Osteocyte (in vitro differentiated cells): Measurements from ENCODE around the gene EPM2AIP1. TPM values are rescaled to one million over a fixed set of nuclear protein-coding genes. Genes with fewer than 3 reads are reported as not detected.

ENCODE experiments used
- DNase-seq: peaks from one replicate; pipeline ENCODE4 v3.0.0; 2021; ENCODE audit warnings: mixed read lengths; ENCODE audit not compliant: unreplicated experiment; ENCODE audit errors: extremely low spot score
- H3K27ac Mint-ChIP-seq: one replicate; pipeline ENCODE4 v1.8.0; 2021; ENCODE audit warnings: mild to moderate bottlenecking, mixed read lengths; ENCODE audit not compliant: unreplicated experiment
- H3K27me3 Mint-ChIP-seq: one replicate; pipeline ENCODE4 v1.8.0; 2021; ENCODE audit warnings: mixed read lengths; ENCODE audit not compliant: unreplicated experiment
- H3K36me3 Mint-ChIP-seq: one replicate; pipeline ENCODE4 v1.8.0; 2021; ENCODE audit warnings: mixed read lengths; ENCODE audit not compliant: unreplicated experiment
- H3K4me1 Mint-ChIP-seq: one replicate; pipeline ENCODE4 v1.8.0; 2021; ENCODE audit warnings: mixed read lengths; ENCODE audit not compliant: unreplicated experiment
- H3K4me3 Mint-ChIP-seq: one replicate; pipeline ENCODE4 v1.8.0; 2021; ENCODE audit warnings: mild to moderate bottlenecking, moderate library complexity, mixed read lengths; ENCODE audit not compliant: unreplicated experiment
- H3K9me3 Mint-ChIP-seq: one replicate; pipeline ENCODE4 v1.8.0; 2021; ENCODE audit warnings: mixed read lengths; ENCODE audit not compliant: unreplicated experiment
- CTCF ChIP-seq: fragments of 200-600 bp; sonication (generic); IDR thresholded peaks from 2 replicates; pipeline ENCODE4 v1.5.0; 2021; ENCODE audit warnings: antibody characterized with exemption, mild to moderate bottlenecking, moderate library complexity
- total RNA-seq: library from RNA; stranded (reverse); gene quantifications from 2 replicates; pipeline ENCODE4 v1.2.1, GENCODE V29; 2021

Gene EPM2AIP1
- total RNA-seq, 1 donor from 2014 or later = 24.5 TPM

DNA sequence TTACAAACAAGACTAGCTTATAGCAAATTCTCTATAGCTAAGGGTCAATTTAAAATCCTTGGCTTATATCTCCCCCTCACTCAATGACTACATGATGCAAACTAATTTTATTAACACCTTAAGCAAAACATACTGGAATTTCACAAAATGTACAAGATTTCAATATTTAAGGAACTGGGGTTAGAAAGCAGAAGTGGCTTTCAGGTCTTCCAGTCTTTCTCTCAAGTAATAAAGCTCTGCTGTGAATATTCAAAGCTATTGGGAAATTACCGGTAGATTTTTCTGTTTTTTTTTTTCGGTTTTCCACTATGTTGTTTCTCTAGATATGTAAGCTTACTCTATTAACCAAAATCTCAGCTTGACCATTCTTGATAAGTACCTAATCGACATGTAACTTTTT lies 3.9 kb downstream of the EPM2AIP1 start:
- peaks cover 38% of the 10 kb centered on the region for H3K4me1 Mint-ChIP-seq
- peaks cover 44% of the 10 kb centered on the region for H3K36me3 Mint-ChIP-seq
- no peak overlapping the region for H3K4me3 Mint-ChIP-seq
- H3K9me3 Mint-ChIP-seq = no peaks in the 10 kb centered on the region
- no peak for DNase-seq
- no peak for TF ChIP-seq CTCF
- H3K27me3 Mint-ChIP-seq = no peaks in the 10 kb centered on the region
- H3K27ac Mint-ChIP-seq = no peak overlapping the region

DNA sequence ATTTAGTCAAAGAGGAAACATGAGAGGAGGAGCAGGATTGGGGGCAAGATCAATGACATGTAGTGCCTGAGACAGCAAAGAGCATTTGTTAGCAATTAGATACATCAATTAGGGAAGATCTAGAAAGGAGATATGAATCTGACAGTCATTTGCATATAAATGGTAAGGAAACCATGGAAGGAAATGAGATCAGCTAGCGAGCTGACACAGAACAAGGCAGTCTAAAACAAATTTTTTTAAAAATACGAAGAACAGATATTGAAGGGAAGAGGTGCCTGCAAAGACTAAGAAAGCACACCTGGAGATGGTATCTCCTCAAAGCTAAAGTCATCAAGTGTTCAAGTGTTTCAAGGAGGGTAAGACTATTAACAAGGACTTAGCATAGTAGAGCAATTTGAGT lies 4.6 kb downstream of the EPM2AIP1 start:
- H3K27me3 Mint-ChIP-seq = no peaks in the 10 kb centered on the region
- H3K4me3 Mint-ChIP-seq = no peak overlapping the region
- no peaks in the 10 kb centered on the region for H3K9me3 Mint-ChIP-seq
- no peak for DNase-seq
- H3K36me3 Mint-ChIP-seq = peaks cover 51% of the 10 kb centered on the region
- H3K27ac Mint-ChIP-seq = no peak overlapping the region
- peaks cover 38% of the 10 kb centered on the region for H3K4me1 Mint-ChIP-seq
- no peak for TF ChIP-seq CTCF

- TF ChIP-seq CTCF = no peak
- Mint-ChIP-seq H3K27ac (no peak overlapping the region), H3K36me3 (peaks cover 34% of the 10 kb centered on the region), H3K4me1 (no peaks in the 10 kb centered on the region), H3K4me3 (no peak overlapping the region), H3K27me3 (no peaks in the 10 kb centered on the region), H3K9me3 (peaks cover 31% of the 10 kb centered on the region)
- DNase-seq = no peak
These were observed 11.9 kb downstream of the EPM2AIP1 start for GRCh38 chr3:36981006-36981405.

DNA sequence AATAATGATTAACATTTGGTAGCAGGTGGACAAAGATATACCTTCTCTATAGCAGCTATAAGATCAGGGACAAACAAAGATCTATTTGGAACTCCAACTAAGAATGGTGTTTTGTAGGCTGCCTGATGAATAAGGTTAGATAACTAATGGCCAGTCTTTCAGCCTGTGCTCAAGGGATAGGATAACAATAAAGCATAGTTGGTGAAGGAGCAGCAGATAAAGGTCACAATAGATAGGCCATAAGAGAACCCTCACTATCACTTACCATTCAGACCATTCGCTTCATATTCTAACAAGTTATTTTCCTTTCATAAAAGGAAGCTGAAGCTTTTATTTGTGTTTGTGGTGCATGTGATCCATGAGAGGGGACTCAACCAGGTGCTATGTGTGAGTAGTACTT lies 19.8 kb downstream of the EPM2AIP1 start:
- Mint-ChIP-seq H3K4me3 (no peak overlapping the region), H3K27ac (no peak overlapping the region), H3K4me1 (no peaks in the 10 kb centered on the region), H3K27me3 (no peaks in the 10 kb centered on the region), H3K9me3 (peaks cover 4% of the 10 kb centered on the region), H3K36me3 (no peaks in the 10 kb centered on the region)
- no peak for TF ChIP-seq CTCF
- no peak for DNase-seq

DNA sequence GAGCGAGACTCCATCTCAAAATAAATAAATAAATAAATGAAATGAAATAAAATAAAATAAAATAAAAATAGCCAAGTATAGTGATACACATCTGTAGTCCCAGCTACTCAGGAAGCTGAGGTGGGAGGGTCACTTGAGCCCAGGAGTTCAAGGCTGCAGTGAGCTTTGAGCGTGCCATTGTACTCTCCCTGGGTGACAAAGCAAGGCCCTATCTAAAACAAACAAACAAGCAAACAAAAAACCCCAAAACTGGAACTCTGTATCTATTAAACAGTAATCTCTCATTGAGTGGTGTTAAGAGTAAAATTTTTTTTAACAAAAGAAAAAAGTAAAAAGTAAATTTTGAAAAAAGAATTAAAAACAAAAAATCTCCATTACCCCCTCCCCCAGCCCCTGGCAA lies 20.8 kb downstream of the EPM2AIP1 start:
- H3K4me3 Mint-ChIP-seq = no peak overlapping the region
- no peaks in the 10 kb centered on the region for H3K4me1 Mint-ChIP-seq
- no peaks in the 10 kb centered on the region for H3K27me3 Mint-ChIP-seq
- no peak overlapping the region for H3K27ac Mint-ChIP-seq
- no peak for DNase-seq
- TF ChIP-seq CTCF = no peak
- H3K36me3 Mint-ChIP-seq = no peaks in the 10 kb centered on the region
- no peaks in the 10 kb centered on the region for H3K9me3 Mint-ChIP-seq
